ENCODE measurements around the gene TMEM126B.

- TF ChIP-seq POLR2AphosphoS5 (IDR thresholded peaks at IDR 0.05) (no peak), POLR2A (IDR thresholded peaks at IDR 0.05) (no peak)
Measured at GRCh38 chr11:85647078-85647477, 18.7 kb downstream of the TMEM126B start.

Data from breast epithelium (tissue), 3 donors.